Neural cell (in vitro differentiated cells): ENCODE data around the gene MYBPHL. TPM values are rescaled to one million over a fixed set of nuclear protein-coding genes. Genes with fewer than 3 reads are reported as not detected.

ENCODE experiments used
- H2AFZ ChIP-seq: fragments of 200-600, 300-800 bp; sonication (generic), shearing (Covaris generic); 2 replicates; pipeline ENCODE4 v1.6.0; 2014; ENCODE audit warnings: low read depth, mild to moderate bottlenecking, antibody characterized with exemption, low read length, moderate library complexity
- H3F3A ChIP-seq: fragments of 200-600 bp; shearing (Covaris generic); 2 replicates; pipeline ENCODE4 v1.6.1; 2016; ENCODE audit warnings: mild to moderate bottlenecking, moderate library complexity, mixed read lengths, antibody characterized with exemption, low read length; ENCODE audit not compliant: insufficient read depth, poor library complexity, severe bottlenecking
- H3K27ac ChIP-seq: fragments of 200-600, 300-800 bp; sonication (generic), shearing (Covaris generic); 2 replicates; pipeline ENCODE4 v1.5.1; 2014; ENCODE audit warnings: mild to moderate bottlenecking, low read length, moderate library complexity
- H3K27me3 ChIP-seq: fragments of 300-800, 200-600 bp; sonication (generic), shearing (Covaris generic); 2 replicates; pipeline ENCODE4 v1.6.0; 2014; ENCODE audit warnings: mild to moderate bottlenecking, low read depth, low read length, moderate library complexity; ENCODE audit not compliant: insufficient read depth
- H3K36me3 ChIP-seq: fragments of 300-800, 200-600 bp; sonication (generic), shearing (Covaris generic); 2 replicates; pipeline ENCODE4 v1.5.1; 2014; ENCODE audit warnings: mild to moderate bottlenecking, antibody characterized with exemption, low read length, moderate library complexity; ENCODE audit not compliant: insufficient read depth
- H3K4me2 ChIP-seq: fragments of 300-800, 200-600 bp; sonication (generic), shearing (Covaris generic); 2 replicates; pipeline ENCODE4 v1.6.0; 2014; ENCODE audit warnings: mild to moderate bottlenecking, low read length
- H3K4me3 ChIP-seq: fragments of 300-800, 200-600 bp; sonication (generic), shearing (Covaris generic); 2 replicates; pipeline ENCODE4 v1.5.1; 2014; ENCODE audit warnings: mild to moderate bottlenecking, low read length, moderate library complexity
- H3K79me2 ChIP-seq: fragments of 200-600 bp; shearing (Covaris generic); replicated peaks from 2 replicates; pipeline ENCODE4 v1.6.0; 2014; ENCODE audit warnings: mild to moderate bottlenecking, low read length, moderate library complexity; ENCODE audit not compliant: insufficient read depth
- H3K9ac ChIP-seq: fragments of 300-800, 200-600 bp; sonication (generic), shearing (Covaris generic); 2 replicates; pipeline ENCODE4 v1.6.1; 2016; ENCODE audit warnings: mild to moderate bottlenecking, low read length, mixed read lengths
- H3K9me2 ChIP-seq: fragments of 200-600 bp; shearing (Covaris generic); 2 replicates; pipeline ENCODE4 v1.6.1; 2016; ENCODE audit warnings: mild to moderate bottlenecking, low read length, mixed read lengths; ENCODE audit not compliant: insufficient read depth
- H3K9me3 ChIP-seq: fragments of 200-600, 300-800 bp; sonication (generic), shearing (Covaris generic); 2 replicates; pipeline ENCODE4 v1.6.1; 2016; ENCODE audit warnings: mild to moderate bottlenecking, mixed run types, low read length, moderate library complexity, mixed read lengths
- H4K20me1 ChIP-seq: fragments of 200-600 bp; shearing (Covaris generic); 2 replicates; pipeline ENCODE4 v1.6.1; 2016; ENCODE audit warnings: mild to moderate bottlenecking, mixed run types; ENCODE audit not compliant: insufficient read depth
- EP300 ChIP-seq: fragments of 450-650 bp; conservative IDR thresholded peaks from 2 replicates; pipeline ENCODE4 v1.6.1; 2014; ENCODE audit warnings: antibody characterized with exemption, mild to moderate bottlenecking, moderate library complexity; ENCODE audit not compliant: poor library complexity, severe bottlenecking
- EZH2 ChIP-seq: fragments of 200-600, 300-800 bp; shearing (Covaris generic), sonication (generic); IDR thresholded peaks from 2 replicates; pipeline ENCODE4 v1.6.1; 2014; ENCODE audit warnings: antibody characterized with exemption, low read length, borderline replicate concordance, mild to moderate bottlenecking; ENCODE audit not compliant: insufficient read depth, poor library complexity, severe bottlenecking
- MXI1 ChIP-seq: fragments of 450-650 bp; conservative IDR thresholded peaks from 2 replicates; pipeline ENCODE4 v1.6.1; 2014; ENCODE audit warnings: antibody characterized with exemption, mild to moderate bottlenecking; ENCODE audit not compliant: poor library complexity, severe bottlenecking
- POLR2AphosphoS5 ChIP-seq: IDR thresholded peaks from 2 replicates; pipeline ENCODE4 v1.6.1; 2012
- RAD21 ChIP-seq: fragments of 450-650 bp; conservative IDR thresholded peaks from 2 replicates; pipeline ENCODE4 v1.6.1; 2014; ENCODE audit warnings: antibody characterized with exemption, mild to moderate bottlenecking, moderate library complexity
- SMC3 ChIP-seq: fragments of 450-650 bp; conservative IDR thresholded peaks from 2 replicates; pipeline ENCODE4 v1.6.1; 2014; ENCODE audit warnings: antibody characterized with exemption, mild to moderate bottlenecking, moderate library complexity; ENCODE audit not compliant: poor library complexity
- polyA plus RNA-seq: library from polyadenylated mRNA; depleted of rRNA; stranded (reverse); fragments of >200 nt; gene quantifications from 2 replicates; pipeline ENCODE4 v1.2.3, GENCODE V29; 2014
- TF ChIP-seq, protein P1 (sequence below): IDR thresholded peaks from 2 replicates; pipeline ENCODE4 v1.6.1; 2012; ENCODE audit warnings: borderline replicate concordance
- TF ChIP-seq, protein P2 (sequence below): fragments of 450-650 bp; IDR thresholded peaks from 2 replicates; pipeline ENCODE4 v1.5.1; 2014; ENCODE audit warnings: antibody characterized with exemption, mild to moderate bottlenecking, moderate library complexity; ENCODE audit not compliant: poor library complexity, severe bottlenecking

The MYBPHL gene
- polyA plus RNA-seq, 1 donor from 2014 or later: 1.6 TPM

DNA sequence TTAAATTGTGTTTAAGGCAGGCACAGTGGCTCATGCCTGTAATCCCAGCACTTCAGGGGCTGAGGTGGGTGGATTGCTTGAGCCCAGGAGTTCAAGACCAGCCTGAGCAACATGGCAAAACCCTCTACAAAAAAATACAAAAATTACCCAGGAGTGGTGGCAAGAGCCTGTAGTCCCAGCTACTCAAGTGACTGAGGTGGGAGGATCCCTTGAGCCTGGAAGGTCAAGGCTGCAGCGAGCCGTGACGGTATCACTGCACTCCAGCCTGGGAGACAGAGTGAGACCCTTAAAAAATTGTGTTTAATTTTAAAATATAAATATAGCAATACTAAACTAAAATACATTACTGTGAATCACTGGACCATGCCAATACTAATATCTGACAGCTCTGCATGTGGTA lies 48.1 kb upstream of the MYBPHL start:
- Histone ChIP-seq H3K79me2 (no peaks in the 10 kb centered on the region), H2AFZ (no peak overlapping the region), H3K4me2 (no peak overlapping the region), H3K9ac (no peak overlapping the region), H3K36me3 (no peaks in the 10 kb centered on the region), H4K20me1 (no peaks in the 10 kb centered on the region), H3F3A (no peaks in the 10 kb centered on the region), H3K27me3 (no peaks in the 10 kb centered on the region), H3K9me3 (no peaks in the 10 kb centered on the region), H3K4me3 (no peak overlapping the region), H3K27ac (no peak overlapping the region), H3K9me2 (no peaks in the 10 kb centered on the region)
- no peak for TF ChIP-seq EZH2
- TF ChIP-seq, protein P1, sequence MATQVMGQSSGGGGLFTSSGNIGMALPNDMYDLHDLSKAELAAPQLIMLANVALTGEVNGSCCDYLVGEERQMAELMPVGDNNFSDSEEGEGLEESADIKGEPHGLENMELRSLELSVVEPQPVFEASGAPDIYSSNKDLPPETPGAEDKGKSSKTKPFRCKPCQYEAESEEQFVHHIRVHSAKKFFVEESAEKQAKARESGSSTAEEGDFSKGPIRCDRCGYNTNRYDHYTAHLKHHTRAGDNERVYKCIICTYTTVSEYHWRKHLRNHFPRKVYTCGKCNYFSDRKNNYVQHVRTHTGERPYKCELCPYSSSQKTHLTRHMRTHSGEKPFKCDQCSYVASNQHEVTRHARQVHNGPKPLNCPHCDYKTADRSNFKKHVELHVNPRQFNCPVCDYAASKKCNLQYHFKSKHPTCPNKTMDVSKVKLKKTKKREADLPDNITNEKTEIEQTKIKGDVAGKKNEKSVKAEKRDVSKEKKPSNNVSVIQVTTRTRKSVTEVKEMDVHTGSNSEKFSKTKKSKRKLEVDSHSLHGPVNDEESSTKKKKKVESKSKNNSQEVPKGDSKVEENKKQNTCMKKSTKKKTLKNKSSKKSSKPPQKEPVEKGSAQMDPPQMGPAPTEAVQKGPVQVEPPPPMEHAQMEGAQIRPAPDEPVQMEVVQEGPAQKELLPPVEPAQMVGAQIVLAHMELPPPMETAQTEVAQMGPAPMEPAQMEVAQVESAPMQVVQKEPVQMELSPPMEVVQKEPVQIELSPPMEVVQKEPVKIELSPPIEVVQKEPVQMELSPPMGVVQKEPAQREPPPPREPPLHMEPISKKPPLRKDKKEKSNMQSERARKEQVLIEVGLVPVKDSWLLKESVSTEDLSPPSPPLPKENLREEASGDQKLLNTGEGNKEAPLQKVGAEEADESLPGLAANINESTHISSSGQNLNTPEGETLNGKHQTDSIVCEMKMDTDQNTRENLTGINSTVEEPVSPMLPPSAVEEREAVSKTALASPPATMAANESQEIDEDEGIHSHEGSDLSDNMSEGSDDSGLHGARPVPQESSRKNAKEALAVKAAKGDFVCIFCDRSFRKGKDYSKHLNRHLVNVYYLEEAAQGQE: no peak

DNA sequence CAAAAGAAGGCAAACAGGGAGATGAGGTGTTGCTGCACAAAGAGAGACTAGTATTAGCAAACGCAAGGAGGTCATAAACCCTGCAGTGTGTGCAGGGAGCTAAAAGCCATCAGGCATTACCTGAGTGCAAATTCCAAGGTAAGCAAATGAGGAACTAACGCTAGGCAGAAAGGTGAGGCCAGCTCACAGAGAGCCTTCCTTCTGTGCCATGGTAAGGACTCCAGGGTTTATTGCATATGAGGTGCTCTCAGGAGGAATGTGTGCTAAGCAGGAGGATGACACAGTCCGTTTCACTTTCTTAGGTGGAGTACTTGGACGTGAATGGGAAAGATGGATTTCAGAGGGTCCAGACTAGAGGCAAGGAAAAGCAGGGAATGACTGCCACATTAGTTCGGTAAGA lies 44.6 kb upstream of the MYBPHL start:
- no peaks in the 10 kb centered on the region for H4K20me1 ChIP-seq
- H3K9ac ChIP-seq: no peak overlapping the region
- H3K27ac ChIP-seq: no peak overlapping the region
- no peaks in the 10 kb centered on the region for H3K36me3 ChIP-seq
- TF ChIP-seq EZH2 (no peak), RAD21 (no peak), POLR2AphosphoS5 (no peak), SMC3 (no peak), MXI1 (no peak), EP300 (no peak)
- TF ChIP-seq, protein P1: no peak
- TF ChIP-seq, protein P2, sequence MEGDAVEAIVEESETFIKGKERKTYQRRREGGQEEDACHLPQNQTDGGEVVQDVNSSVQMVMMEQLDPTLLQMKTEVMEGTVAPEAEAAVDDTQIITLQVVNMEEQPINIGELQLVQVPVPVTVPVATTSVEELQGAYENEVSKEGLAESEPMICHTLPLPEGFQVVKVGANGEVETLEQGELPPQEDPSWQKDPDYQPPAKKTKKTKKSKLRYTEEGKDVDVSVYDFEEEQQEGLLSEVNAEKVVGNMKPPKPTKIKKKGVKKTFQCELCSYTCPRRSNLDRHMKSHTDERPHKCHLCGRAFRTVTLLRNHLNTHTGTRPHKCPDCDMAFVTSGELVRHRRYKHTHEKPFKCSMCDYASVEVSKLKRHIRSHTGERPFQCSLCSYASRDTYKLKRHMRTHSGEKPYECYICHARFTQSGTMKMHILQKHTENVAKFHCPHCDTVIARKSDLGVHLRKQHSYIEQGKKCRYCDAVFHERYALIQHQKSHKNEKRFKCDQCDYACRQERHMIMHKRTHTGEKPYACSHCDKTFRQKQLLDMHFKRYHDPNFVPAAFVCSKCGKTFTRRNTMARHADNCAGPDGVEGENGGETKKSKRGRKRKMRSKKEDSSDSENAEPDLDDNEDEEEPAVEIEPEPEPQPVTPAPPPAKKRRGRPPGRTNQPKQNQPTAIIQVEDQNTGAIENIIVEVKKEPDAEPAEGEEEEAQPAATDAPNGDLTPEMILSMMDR: no peak
- H3F3A ChIP-seq: no peaks in the 10 kb centered on the region
- H3K4me3 ChIP-seq: no peak overlapping the region
- H3K79me2 ChIP-seq: no peaks in the 10 kb centered on the region
- no peak overlapping the region for H2AFZ ChIP-seq
- no peak overlapping the region for H3K4me2 ChIP-seq
- no peaks in the 10 kb centered on the region for H3K27me3 ChIP-seq
- H3K9me3 ChIP-seq: no peaks in the 10 kb centered on the region
- no peaks in the 10 kb centered on the region for H3K9me2 ChIP-seq
